RKO (cell line): ENCODE data around the gene MIP.
"Not testable (repeated sequence)": the region's sequence is repeated elsewhere in the genome, so short reads cannot be mapped to it uniquely, and the experiment has no call there.

Source experiments
- DNase-seq: peaks from one replicate; pipeline ENCODE4 v3.0.0-alpha.2; 2016; ENCODE audit warnings: low spot score

The MIP gene

DNA sequence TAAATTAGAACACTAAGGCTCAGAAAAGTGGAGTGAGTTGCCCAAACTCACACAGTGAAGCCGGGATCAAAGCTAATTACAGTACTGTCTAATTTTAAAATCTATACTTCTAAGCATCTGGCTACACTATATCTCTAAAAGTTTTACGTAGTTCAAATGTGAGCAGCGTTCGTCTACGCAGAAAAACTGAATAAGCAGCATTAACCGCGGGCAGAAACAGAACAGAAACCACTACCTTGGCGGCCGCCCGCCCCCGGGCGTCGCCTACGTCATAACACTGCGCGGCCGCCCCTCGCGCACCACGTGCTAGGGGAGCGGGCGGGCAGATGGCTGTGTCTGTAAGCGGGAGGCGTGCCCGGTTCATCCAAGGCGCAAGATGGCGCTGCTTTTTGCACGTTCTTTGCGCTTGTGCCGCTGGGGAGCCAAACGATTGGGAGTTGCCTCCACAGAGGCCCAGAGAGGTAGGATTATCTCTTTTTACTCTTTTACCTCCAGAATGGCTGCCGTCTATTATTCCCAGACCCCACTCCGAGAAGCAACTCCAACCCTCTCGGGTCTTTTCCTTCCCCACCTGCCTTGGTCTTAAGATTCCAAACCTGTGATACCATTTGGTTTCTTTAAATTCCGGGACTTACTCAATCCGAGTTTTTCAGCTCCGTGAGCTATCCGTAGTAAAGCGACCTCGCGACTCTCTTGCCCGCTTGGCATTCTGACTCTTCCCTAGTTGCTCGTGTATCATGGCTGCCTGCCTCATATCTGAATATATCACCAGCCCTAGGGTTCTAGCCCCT is 14.0 kb upstream of the MIP start, which contains the start of gene SPRYD4:
TSS of gene SPRYD4 (plus strand) at position 363 of the 791 bp plus-strand sequence. CDS start at position 377, 14 bp downstream.
- peak; percentile 95 for DNase-seq

DNA sequence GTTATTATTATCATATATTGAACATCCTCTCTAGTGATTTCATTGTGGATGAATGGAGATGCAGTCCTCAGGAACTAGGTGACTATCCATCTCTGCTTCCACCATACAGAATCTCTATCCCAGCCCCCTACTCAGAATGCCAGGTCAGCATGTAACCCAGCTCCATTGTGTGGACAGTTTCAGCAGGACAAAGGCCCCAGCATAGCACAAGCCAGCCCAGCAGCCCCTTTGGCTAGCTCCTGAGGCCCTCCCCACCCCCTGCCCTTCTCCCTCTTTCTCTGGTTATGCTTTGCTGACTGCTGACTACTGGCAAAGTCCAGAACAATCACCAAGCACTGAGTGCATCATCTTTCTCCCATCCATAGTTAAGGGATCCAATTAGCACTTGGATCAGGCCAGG is 8.1 kb upstream of the MIP start:
- no peak for DNase-seq

DNA sequence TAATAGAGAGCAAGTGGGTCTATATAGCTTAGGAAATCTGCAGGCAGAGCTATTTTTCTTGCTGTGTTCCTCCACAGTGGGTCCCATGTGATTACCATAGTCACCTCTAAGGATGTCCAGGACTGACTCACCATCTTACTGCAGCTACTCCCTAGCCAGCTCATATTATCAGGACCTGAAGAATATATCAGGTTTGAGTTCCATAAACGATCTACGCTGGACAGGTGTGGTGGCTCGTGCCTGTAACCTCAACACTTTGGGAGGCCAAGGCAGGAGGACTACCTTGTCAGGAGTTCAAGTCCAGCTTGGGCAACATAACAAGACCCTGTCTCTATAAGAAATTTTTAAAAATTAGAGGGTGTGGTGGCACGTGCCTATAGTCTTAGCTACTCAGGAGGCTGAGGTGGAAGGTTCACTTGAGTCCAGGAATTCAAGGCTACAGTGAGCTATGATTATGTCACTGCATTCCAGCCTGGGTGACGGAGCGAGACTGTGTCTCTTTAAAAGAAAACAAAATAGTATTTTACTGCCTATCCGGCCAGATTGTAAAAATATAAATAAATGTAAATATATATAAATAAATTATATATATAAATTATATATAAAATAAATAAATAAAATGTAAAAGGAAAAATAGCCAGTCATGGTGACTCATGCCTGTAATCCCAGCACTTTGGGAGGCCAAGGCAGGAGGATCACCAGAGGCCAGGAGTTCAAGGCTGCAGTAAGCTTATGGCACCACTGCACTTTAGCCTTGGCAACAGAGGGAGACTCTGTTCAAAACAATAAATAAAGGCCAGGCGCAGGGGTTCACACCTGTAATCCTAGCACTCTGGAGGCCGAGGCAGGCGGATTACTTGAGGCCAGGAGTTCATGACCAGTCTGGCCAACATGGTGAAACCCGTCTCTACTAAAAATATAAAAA is 7.0 kb upstream of the MIP start:
- DNase-seq, result peak; percentile 75

- DNase-seq, result no peak
These were observed 3.4 kb upstream of the MIP start for GRCh38 chr12:56457817-56458216.

GRCh38 chr12:56451147-56451546 is 3.3 kb downstream of the MIP start:
- DNase-seq, result no peak

- DNase-seq, result no peak
These were observed 4.2 kb downstream of the MIP start for GRCh38 chr12:56450241-56450640.

DNA sequence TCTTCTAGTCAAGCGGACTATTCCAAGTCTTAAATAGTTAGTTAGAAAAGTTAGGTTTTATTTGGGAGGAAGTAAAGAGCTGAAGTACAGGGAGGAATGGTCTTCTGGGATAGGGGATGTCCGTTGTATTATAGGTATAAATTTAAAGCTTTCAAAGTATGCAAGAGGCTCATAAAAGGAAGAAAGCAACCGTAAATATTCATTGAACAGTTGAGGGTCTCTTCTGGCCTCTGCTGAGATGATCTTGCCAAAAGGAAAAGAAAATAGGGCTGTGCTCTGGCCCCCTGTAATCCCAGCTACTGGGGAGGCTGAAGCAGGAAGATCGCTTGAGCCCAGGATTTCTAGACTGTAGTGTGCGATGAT is 4.9 kb downstream of the MIP start:
- DNase-seq, result no peak

DNA sequence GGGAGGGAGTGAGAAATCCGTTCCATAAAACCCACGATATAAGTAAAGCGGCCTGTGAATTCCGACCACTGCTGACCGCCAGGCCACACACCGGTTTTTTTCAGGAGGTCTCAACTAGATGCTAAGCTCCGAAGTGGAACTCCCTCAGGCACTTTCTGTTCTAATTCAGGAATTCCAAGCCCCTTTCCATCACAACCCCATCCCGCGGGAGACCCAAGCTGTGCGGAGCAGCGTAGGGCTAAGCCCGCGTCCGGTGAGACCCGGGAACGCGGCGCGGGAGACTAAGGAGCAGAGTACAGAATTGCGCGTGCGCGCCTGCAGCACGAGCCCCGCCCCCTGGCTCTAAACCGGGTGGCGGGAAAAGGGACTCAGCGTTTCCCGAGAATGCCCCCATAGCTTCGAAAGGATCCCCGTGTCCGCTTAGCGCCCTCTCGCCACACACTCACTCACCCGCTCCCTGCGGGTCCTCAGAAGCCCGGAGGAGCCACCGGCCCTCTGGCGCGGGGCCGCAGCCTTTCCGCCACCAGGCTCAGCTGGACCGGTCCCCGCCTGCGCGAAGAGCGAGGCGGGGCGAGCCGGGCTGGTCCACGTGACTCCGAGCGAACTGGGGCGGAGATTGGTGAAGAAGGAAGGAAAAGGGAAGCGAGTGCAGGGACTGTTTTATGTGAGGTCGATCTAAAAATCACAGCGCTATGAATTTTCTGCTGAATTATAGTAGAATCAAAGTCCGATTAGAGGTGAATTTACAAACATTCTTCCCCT is 5.4 kb downstream of the MIP start, which contains the start of gene TIMELESS:
TSS of gene TIMELESS (minus strand) at position 567 of the 762 bp plus-strand sequence. CDS start 15,256 bp downstream, outside the sequence.
- DNase-seq, result peak; percentile 92

- DNase-seq, result not testable (repeated sequence)
These were observed 11.2 kb downstream of the MIP start for GRCh38 chr12:56443208-56443607.

DNA sequence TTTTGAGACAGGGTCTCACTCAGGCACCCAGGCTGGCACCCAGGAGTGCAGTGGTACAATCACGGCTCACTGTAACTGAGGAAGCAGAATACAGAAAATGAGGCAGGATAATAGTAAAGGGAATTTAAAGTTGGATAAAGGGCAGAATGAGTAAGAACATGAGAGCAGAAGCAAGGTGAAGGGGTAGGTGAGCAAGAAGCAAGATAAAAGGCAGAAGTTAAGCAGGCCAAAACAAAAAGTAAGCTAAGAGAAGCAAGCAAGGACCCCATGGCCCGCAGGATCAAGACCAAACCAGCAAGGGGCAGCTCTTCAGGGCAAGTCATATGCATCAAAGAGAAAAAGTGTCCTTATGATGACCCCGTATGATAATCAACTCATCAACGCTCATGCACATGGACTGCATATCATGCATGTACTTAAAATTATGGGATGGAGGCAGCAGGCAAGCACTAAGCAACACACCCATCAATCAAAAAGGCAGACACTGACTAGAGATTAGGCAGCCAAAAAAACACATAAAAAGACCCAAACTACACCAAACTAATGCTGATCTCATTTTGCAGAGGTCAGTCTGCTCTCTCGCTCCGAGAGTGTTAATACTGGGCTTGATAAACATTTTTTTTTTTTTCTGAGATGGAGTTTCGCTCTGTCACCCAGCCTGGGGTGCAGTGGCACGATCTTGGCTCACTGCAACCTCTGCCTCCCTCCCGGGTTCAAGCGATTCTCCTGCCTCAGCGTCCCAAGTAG is 16.9 kb downstream of the MIP start:
- DNase-seq, result peak; percentile 35

- no peak for DNase-seq
These were observed 19.6 kb downstream of the MIP start for GRCh38 chr12:56434828-56435227.

DNA sequence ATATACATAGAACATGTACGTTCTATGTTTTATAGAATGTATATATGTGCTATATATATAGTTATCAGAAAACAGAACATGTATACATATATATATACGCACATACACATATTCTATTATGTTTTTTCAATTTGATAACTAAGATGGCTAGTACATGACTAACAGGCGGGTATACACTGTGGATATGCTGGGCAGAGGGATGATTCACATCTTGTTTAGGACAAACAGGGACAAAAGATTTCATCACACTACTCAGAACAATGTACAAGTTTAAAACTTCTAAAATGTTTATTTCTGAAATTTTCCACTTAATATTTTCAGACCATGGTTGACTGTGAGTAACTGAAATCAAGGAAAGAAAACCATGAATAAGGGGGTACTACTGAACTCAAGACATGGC is 22.6 kb downstream of the MIP start:
- no peak for DNase-seq

DNA sequence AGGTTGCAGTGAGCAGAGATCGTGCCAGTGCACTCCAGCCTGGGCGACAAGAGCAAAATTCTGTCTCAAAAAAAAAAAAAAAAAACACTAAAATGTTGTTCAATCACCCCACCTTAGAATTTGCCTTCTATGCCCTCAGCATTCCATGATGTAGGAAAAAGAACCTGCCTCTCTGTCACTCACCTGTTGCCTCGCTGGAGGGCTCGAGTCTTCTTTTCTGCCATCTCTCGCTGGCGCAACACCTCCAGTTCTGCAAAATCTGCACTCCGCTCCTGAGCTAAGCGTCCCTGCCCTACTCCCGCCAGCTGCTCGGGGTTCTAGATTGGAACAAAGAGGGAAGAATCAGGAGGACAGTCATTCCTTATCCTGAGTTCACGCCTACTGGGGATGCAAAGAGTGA is 23.2 kb downstream of the MIP start:
- no peak for DNase-seq

GRCh38 chr12:56425940-56426438 is 28.5 kb downstream of the MIP start:
- no peak for DNase-seq

- no peak for DNase-seq
These were observed 29.3 kb downstream of the MIP start for GRCh38 chr12:56425193-56425592.

DNA sequence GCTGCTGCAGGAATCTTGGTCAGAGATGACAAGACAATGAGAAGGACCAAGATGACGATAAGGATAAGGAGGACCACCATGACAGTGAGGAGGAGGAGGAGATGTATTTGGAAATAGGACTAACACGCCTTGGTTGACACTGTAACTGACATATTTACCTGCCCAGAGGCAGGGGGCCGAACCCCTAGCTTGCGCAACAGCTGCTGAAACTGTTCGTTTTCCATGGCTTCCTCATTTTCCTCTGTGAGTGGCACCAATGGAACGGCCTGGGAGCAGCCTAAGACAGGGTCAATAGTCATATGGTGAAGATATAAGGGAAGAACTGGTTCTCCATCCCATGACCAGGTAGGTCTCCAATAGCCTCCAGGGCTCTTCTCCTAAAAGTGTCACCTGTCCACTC is 34.0 kb downstream of the MIP start:
- DNase-seq, result no peak

DNA sequence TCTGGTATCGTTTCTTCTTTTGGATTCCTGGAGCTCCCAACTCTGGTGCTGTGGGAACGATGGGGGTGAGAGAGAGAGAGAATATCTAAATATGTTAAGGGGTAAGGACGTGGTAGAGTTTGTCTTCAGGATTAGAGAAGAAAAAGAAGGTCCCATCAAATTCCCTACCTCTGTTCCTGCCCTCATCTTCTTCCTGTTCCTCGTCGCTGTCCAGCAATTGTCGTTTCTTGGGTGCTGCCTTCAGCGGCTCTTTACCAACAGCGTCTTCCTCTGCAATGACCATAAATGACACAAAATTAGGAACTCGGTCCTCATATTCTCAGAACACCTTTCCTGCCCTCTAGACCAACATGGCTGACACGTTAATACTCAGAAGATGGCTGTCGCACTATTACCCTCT is 36.7 kb downstream of the MIP start:
- no peak for DNase-seq

DNA sequence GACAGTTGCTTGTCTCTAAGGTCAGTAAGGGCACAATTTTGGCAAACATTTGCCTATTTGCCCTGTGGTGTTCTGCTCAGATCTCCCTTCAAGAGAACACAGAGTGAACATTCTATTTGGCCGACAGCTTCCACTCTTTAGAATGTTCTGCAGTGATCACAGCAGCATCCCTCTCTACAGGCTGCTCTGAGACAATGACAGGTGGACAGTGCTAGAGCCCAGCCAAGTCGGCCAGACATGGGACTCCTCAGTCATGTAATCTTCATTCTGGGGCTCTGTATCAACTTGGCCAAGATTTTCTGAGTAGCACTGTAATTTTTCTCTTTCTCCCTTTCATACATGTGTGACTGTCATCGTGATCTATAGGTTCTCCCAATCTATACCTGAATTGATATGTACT is 40.1 kb downstream of the MIP start:
- no peak for DNase-seq

DNA sequence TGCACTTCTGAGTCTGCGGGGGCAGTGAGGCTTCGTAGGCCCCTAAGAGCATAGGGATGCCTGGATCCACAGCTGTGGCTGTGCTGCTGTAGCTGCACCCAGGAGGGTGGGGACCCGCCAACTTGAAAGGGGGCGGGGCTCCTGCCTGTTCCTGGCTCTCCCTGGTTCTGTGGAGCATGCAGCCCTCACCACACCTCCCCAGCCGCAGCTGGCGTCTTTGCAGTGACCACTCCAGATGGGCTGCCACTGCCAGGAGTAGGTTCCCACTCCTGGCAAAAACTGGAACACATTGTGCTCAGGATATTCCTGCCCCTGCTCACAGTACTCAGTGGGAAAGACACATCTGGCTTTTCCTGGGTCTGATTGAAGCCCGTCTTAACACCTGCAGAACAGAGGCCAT is 41.1 kb downstream of the MIP start:
- no peak for DNase-seq

DNA sequence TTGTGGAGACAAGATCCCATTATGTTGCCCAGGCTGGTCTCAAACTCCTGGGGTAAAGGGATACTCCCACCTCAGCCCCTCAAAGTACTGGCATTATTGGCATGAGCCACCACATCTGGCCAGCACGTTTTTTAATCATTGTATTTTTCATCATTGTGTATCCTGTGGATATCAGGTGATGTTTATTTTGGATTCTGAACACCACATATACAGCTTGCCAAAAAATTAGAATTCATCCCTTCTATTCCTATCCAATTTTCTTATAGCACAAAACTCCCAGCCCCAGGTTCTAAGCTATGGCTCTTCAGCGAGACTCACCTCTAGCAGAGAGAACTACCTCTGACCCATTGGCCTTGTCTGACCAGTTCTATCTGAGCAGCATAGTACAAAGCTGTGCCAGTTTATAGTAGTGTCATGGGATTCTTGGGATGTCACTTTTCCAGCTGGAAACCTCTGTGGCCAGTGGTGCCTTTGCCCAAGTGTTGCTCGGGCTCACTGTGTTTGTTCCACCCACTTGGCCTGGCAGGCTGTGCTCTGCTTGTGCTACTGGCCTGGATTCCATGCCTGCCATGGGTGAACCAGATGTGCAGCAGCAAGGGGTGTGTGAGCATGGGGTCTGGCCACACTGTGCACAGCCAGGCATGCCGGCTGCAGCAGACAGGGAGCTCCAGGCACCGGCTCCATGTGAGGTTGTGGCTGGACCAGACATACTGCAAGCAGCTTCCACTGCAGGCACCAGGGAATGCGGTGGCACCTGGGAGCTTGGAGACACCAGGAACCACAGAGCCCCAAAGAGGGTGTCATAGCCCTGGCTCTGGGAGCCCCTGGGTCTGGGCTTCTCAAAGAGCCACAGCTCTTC is 42.4 kb downstream of the MIP start:
- DNase-seq, result no peak
